22Rv1 (cell line): ENCODE measurements around the gene SRP19.

Experiments used
- ZFX ChIP-seq: fragments of 450-650 bp; IDR thresholded peaks from 2 replicates; pipeline ENCODE4 v1.6.1; 2017; ENCODE audit warnings: antibody characterized with exemption, borderline replicate concordance
- TF ChIP-seq, protein P1 (sequence below): fragments of 450-650 bp; IDR thresholded peaks from 2 replicates; pipeline ENCODE4 v1.5.1; 2017; ENCODE audit warnings: mild to moderate bottlenecking

DNA sequence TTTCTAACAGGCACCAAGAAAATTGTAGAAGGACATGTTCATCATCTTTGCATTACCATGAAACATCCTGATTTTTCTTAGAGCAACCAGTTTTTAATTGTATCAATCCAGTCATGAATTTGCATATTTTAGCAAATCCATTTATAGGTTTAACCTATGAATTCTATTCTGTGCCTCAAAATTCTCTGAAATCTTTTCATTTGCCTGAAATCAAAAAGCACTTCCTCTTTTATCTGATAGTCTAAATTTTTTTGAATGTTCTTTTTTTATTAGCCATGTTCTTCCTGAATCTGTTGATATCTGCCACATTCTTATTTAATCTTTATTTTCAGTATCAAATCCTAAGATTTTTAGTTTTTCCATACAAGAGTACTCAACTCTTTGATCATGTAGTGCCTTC lies 36.9 kb upstream of the SRP19 start:
- TF ChIP-seq, protein P1, sequence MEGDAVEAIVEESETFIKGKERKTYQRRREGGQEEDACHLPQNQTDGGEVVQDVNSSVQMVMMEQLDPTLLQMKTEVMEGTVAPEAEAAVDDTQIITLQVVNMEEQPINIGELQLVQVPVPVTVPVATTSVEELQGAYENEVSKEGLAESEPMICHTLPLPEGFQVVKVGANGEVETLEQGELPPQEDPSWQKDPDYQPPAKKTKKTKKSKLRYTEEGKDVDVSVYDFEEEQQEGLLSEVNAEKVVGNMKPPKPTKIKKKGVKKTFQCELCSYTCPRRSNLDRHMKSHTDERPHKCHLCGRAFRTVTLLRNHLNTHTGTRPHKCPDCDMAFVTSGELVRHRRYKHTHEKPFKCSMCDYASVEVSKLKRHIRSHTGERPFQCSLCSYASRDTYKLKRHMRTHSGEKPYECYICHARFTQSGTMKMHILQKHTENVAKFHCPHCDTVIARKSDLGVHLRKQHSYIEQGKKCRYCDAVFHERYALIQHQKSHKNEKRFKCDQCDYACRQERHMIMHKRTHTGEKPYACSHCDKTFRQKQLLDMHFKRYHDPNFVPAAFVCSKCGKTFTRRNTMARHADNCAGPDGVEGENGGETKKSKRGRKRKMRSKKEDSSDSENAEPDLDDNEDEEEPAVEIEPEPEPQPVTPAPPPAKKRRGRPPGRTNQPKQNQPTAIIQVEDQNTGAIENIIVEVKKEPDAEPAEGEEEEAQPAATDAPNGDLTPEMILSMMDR, result no peak
- TF ChIP-seq ZFX, result no peak
